NT2/D1 (cell line): ENCODE results near the gene DIRAS2.

Experiments
- YY1 ChIP-seq: IDR thresholded peaks from 2 replicates; pipeline ENCODE4 v1.6.1; 2011; ENCODE audit not compliant: insufficient read length, insufficient read depth
- ZNF274 ChIP-seq: IDR thresholded peaks from 2 replicates; pipeline ENCODE4 v1.6.1; 2011; ENCODE audit warnings: mild to moderate bottlenecking, low read depth, low read length

GRCh38 chr9:90616806-90617205 is 25.8 kb downstream of the DIRAS2 start:
- TF ChIP-seq ZNF274 (no peak), YY1 (no peak)
